WI38 (cell line): ENCODE data around the gene FGFR1OP2.

Experiments
- H3K4me3 ChIP-seq: 2 replicates; pipeline ENCODE4 v1.5.1; 2011; ENCODE audit warnings: low read depth, mild to moderate bottlenecking, control low read depth, low read length
- CTCF ChIP-seq: IDR thresholded peaks from 2 replicates; pipeline ENCODE4 v1.5.1; 2012; ENCODE audit warnings: low read depth, mild to moderate bottlenecking, control low read depth, low read length

Gene FGFR1OP2

DNA sequence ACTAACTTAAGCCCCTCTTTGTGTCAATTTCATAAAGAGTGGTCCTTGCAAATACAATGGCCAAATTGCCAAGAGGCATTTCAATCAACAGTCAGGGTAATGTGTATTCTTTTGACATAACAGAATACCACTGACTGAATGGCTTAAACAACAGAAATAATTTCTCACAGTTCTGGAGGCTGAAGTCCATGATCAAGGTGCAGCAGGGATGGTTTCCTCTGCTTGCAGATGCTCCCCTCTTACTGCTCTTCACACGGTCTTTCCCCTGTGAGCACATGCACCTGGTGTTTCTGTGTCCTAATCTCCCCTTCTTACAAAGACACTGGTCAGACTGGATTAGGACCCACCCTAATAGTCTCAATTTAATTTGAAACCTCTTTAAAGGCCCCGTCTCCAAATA lies 31.9 kb downstream of the FGFR1OP2 start:
- no peak for TF ChIP-seq CTCF
- no peak overlapping the region for H3K4me3 ChIP-seq

- no peak for TF ChIP-seq CTCF
- H3K4me3 ChIP-seq, result no peak overlapping the region
These were observed 33.7 kb downstream of the FGFR1OP2 start for GRCh38 chr12:26971963-26972362.

- no peak for TF ChIP-seq CTCF
- H3K4me3 ChIP-seq, result no peak overlapping the region
These were observed 38.4 kb downstream of the FGFR1OP2 start for GRCh38 chr12:26976687-26977086.

DNA sequence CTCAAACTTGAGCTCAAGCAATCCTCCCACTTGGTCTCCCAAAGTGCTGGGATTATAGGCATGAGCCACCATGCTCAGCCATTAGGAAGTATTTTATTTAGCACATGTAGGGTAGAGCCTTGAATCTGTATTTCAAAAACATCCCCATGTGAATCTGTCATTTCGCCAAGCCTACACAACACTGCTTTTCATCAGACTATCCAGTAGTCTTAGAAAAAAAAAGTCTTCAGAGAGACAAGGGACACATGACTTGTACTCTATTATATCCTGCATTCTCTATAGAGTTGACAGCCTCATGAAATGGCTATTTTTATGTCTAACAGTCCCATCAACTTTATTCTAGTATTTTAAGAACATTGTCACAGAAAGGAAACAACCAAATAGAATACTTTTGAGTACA lies 40.5 kb downstream of the FGFR1OP2 start:
- no peak overlapping the region for H3K4me3 ChIP-seq
- no peak for TF ChIP-seq CTCF

- no peak overlapping the region for H3K4me3 ChIP-seq
- no peak for TF ChIP-seq CTCF
These were observed 41.5 kb downstream of the FGFR1OP2 start for GRCh38 chr12:26979733-26980132.

DNA sequence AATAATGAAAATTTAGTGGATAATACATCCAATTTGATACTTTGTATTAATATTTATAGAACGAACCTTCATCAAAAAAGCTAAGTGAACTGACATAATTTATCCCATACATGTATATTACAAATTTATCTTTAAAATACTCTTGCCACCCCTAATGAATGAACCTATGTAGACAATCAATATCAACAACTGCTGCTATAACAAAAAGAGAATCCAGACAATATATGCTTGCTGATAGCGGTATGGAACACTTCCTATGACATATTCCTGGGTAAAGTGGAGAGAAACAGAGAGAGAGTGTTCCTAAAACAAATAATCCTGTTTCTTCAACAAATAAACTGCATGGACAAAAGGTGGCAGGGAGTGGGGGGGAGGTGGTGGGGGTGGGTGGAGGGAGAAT lies 44.6 kb downstream of the FGFR1OP2 start:
- no peak for TF ChIP-seq CTCF
- no peak overlapping the region for H3K4me3 ChIP-seq

DNA sequence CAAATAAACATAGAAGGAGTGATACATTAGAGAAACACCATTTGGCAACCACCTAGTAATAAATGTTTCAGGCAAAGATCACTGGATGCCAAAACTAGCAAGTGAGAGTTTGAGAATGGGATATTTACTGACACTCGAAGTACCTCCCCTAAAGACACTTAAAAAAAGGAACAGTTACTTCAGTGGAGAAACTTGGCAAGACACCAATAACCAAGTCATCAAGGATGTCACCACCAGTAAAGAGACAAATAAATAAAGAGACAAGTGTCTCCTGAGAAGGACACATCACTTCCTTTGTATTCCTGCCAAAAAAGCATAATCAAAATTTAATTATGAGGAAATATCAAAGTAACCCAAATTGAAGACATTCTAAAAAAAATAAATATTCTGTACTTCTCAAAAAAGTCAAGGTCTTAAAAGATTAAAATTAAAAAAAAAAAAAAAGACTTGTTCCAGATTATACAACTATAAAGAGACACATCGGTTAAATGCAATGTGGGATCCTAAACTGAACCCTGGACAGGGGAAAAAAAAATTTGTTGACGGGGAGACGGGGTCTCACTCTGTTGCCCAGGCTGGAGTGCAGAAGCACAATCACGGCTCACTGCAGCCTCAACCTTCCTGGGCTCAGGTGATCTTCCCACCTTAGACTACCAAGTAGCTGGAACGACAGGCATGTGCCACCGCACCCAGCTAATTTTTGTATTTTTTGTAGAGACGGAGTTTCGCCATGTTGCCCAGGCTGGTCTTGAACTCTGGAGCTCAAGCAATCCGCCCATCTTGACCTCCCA lies 49.6 kb downstream of the FGFR1OP2 start:
- no peak for TF ChIP-seq CTCF

More for the DNA sequence above, 49.6 kb downstream of the FGFR1OP2 start:
- no peak overlapping the region for H3K4me3 ChIP-seq
